Measurements from ENCODE around the gene KRTAP2-1. TPM values are rescaled to one million over a fixed set of nuclear protein-coding genes. Genes with fewer than 3 reads are reported as not detected.
"Not testable (repeated sequence)": the region's sequence is repeated elsewhere in the genome, so short reads cannot be mapped to it uniquely, and the experiment has no call there.

KRTAP2-1 gene
- total RNA-seq, 1 experiment from 2014 or later: not detected

GRCh38 chr17:41003926-41004325 is 43.2 kb downstream of the KRTAP2-1 start:
- Histone ChIP-seq H3K9ac (ENCODE audit: low read length) (no peak overlapping the region), H3F3A (ENCODE audit: low read length, unreplicated experiment) (no peaks in the 10 kb centered on the region), H3K4me2 (ENCODE audit: low read length) (no peak overlapping the region), H3K4me3 (ENCODE audit: low read length) (no peak overlapping the region), H4K20me1 (ENCODE audit: low read length) (no peaks in the 10 kb centered on the region), H3K27ac (ENCODE audit: low read length) (no peak overlapping the region), H3K79me2 (ENCODE audit: low read length) (no peaks in the 10 kb centered on the region), H3K27me3 (ENCODE audit: low read length) (no peaks in the 10 kb centered on the region), H3K9me3 (ENCODE audit: low read length) (no peaks in the 10 kb centered on the region), H3K4me1 (ENCODE audit: insufficient read depth, low read length) (peaks cover 28% of the 10 kb centered on the region), H3K36me3 (ENCODE audit: low read depth, low read length) (no peaks in the 10 kb centered on the region), H2AFZ (ENCODE audit: low read length) (no peak overlapping the region), H3K9me2 (replicated peaks; ENCODE audit: low read length) (no peaks in the 10 kb centered on the region)
- ATAC-seq (no peak), DNase-seq (no peak)
- CTCF ChIA-PET: no interaction called here
- intact Hi-C loops (cut with micrococcal nuclease): loop anchor here (10.0 kb wide), 2 partner anchors 61 to 89 kb away; partner anchors contain the start of genes KRTAP2-3 and KRTAP2-4
- POLR2A ChIA-PET (ENCODE audit: unreplicated experiment): no interaction called here
- no TSS peak for BruUV-seq (replicated peaks)
- no peak for TF ChIP-seq EZH2phosphoT487 (IDR thresholded peaks at IDR 0.05; ENCODE audit: borderline replicate concordance, low read length)
- TF ChIP-seq EZH2 (IDR thresholded peaks at IDR 0.05; ENCODE audit: low read length, unreplicated experiment): no peak
- TF ChIP-seq CTCF (conservative IDR thresholded peaks at IDR 0.05; ENCODE audit: low read depth, low read length): no peak

- intact Hi-C loops (cut with micrococcal nuclease): loop anchor here (10.0 kb wide), 2 partner anchors 62 to 88 kb away; partner anchors contain the start of genes KRTAP2-3 and KRTAP2-4
- ATAC-seq (peak; percentile 69), DNase-seq (peak; percentile 61)
- no peaks in the 10 kb centered on the region for H3K9me3 ChIP-seq (ENCODE audit: low read length)
- no peaks in the 10 kb centered on the region for H3K36me3 ChIP-seq (ENCODE audit: low read depth, low read length)
- no peak overlapping the region for H3K9ac ChIP-seq (ENCODE audit: low read length)
- BruUV-seq (replicated peaks): no TSS peak
- no peak overlapping the region for H3K4me3 ChIP-seq (ENCODE audit: low read length)
- no peak for TF ChIP-seq CTCF (conservative IDR thresholded peaks at IDR 0.05; ENCODE audit: low read depth, low read length)
- no peaks in the 10 kb centered on the region for H3F3A ChIP-seq (ENCODE audit: low read length, unreplicated experiment)
- peak overlapping the region; percentile 23 for H3K27ac ChIP-seq (ENCODE audit: low read length)
- peaks cover 21% of the 10 kb centered on the region for H3K4me1 ChIP-seq (ENCODE audit: insufficient read depth, low read length)
- peak overlapping the region; percentile 32; the same call in 1 of the 2 replicates for H2AFZ ChIP-seq (ENCODE audit: low read length)
- H3K4me2 ChIP-seq (ENCODE audit: low read length): peak overlapping the region; percentile 35; the same call in 1 of the 2 replicates
- CTCF ChIA-PET: no interaction called here
- no peaks in the 10 kb centered on the region for H4K20me1 ChIP-seq (ENCODE audit: low read length)
- H3K27me3 ChIP-seq (ENCODE audit: low read length): no peaks in the 10 kb centered on the region
- POLR2A ChIA-PET (ENCODE audit: unreplicated experiment): no interaction called here
- H3K9me2 ChIP-seq (replicated peaks; ENCODE audit: low read length): no peaks in the 10 kb centered on the region
- no peaks in the 10 kb centered on the region for H3K79me2 ChIP-seq (ENCODE audit: low read length)
Observed at GRCh38 chr17:41002814-41003213, 44.3 kb downstream of the KRTAP2-1 start.

- no TSS peak for BruUV-seq (replicated peaks)
- Histone ChIP-seq H3K4me1 (ENCODE audit: insufficient read depth, low read length) (peaks cover 21% of the 10 kb centered on the region), H3K9ac (ENCODE audit: low read length) (no peak overlapping the region), H3K4me3 (ENCODE audit: low read length) (no peak overlapping the region), H2AFZ (ENCODE audit: low read length) (no peak overlapping the region), H3K27ac (ENCODE audit: low read length) (no peak overlapping the region), H3K4me2 (ENCODE audit: low read length) (no peak overlapping the region), H3K27me3 (ENCODE audit: low read length) (no peaks in the 10 kb centered on the region), H4K20me1 (ENCODE audit: low read length) (no peaks in the 10 kb centered on the region), H3K79me2 (ENCODE audit: low read length) (no peaks in the 10 kb centered on the region), H3K9me2 (replicated peaks; ENCODE audit: low read length) (no peaks in the 10 kb centered on the region), H3K36me3 (ENCODE audit: low read depth, low read length) (no peaks in the 10 kb centered on the region), H3F3A (ENCODE audit: low read length, unreplicated experiment) (no peaks in the 10 kb centered on the region), H3K9me3 (ENCODE audit: low read length) (no peaks in the 10 kb centered on the region)
- intact Hi-C loops (cut with micrococcal nuclease): loop anchor here (10.0 kb wide), 2 partner anchors 63 to 87 kb away; partner anchors contain the start of genes KRTAP2-3 and KRTAP2-4
- TF ChIP-seq EZH2 (IDR thresholded peaks at IDR 0.05; ENCODE audit: low read length, unreplicated experiment) (no peak), EZH2phosphoT487 (IDR thresholded peaks at IDR 0.05; ENCODE audit: borderline replicate concordance, low read length) (no peak), CTCF (conservative IDR thresholded peaks at IDR 0.05; ENCODE audit: low read depth, low read length) (no peak)
- no peak for ATAC-seq
- ChIA-PET CTCF (no interaction called here), POLR2A (ENCODE audit: unreplicated experiment) (no interaction called here)
- DNase-seq: no peak
Observed at GRCh38 chr17:41001795-41002194, 45.3 kb downstream of the KRTAP2-1 start.

GRCh38 chr17:40999563-40999962 is 47.6 kb downstream of the KRTAP2-1 start, which contains the start of gene KRTAP3-2:
Gene KRTAP3-2, minus strand, starts transcription at chr17:40999906. Its CDS starts 53 bp downstream, at chr17:40999853.
- BruUV-seq (replicated peaks); H2AFZ ChIP-seq (ENCODE audit: low read length); H4K20me1 ChIP-seq (ENCODE audit: low read length); POLR2A ChIA-PET (ENCODE audit: unreplicated experiment); H3K79me2 ChIP-seq (ENCODE audit: low read length); H3K27ac ChIP-seq (ENCODE audit: low read length); H3K27me3 ChIP-seq (ENCODE audit: low read length); H3K9me2 ChIP-seq (replicated peaks; ENCODE audit: low read length); DNase-seq; H3K9me3 ChIP-seq (ENCODE audit: low read length); H3F3A ChIP-seq (ENCODE audit: low read length, unreplicated experiment); CTCF ChIA-PET; H3K36me3 ChIP-seq (ENCODE audit: low read depth, low read length); H3K4me2 ChIP-seq (ENCODE audit: low read length); H3K9ac ChIP-seq (ENCODE audit: low read length); H3K4me3 ChIP-seq (ENCODE audit: low read length); intact Hi-C loops (cut with micrococcal nuclease); ATAC-seq: not testable (repeated sequence)
- H3K4me1 ChIP-seq (ENCODE audit: insufficient read depth, low read length): peaks cover 21% of the 10 kb centered on the region

All from PC-3 (cell line).